NB4 (cell line): ENCODE results near the gene BRSK2.

Source experiments
- POLR2A ChIP-seq: IDR thresholded peaks from 2 replicates; pipeline ENCODE4 v1.6.1; 2011; ENCODE audit warnings: mild to moderate bottlenecking; ENCODE audit not compliant: insufficient read length; ENCODE audit errors: extremely low read depth
- TF ChIP-seq, protein P1 (sequence below): IDR thresholded peaks from one replicate; pipeline ENCODE4 v1.5.1; 2012; ENCODE audit warnings: low read depth, low read length
- TF ChIP-seq, protein P2 (sequence below): IDR thresholded peaks from 2 replicates; pipeline ENCODE4 v1.6.1; 2011; ENCODE audit warnings: low read depth, low read length

DNA sequence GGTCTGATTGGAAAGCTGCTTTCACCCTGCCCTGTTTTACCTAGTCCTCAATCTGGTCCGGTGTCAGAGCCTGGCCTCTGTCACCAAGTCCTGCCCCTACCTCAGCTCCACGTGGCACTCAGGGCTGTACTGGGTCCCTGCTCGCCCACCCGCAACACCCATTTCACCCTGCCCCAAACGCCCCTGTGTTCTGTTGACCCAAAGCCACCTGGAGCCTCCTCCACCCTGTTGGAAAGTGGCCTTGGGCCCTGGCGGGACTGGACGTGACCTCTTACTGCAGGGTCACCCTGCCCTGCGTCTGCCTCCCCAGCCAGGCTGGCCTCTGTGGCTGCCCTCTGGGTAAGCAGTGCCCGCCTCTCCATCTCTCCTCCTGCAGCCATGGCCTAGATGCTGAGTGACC, 21.5 kb upstream of the BRSK2 start:
- TF ChIP-seq, protein P1, sequence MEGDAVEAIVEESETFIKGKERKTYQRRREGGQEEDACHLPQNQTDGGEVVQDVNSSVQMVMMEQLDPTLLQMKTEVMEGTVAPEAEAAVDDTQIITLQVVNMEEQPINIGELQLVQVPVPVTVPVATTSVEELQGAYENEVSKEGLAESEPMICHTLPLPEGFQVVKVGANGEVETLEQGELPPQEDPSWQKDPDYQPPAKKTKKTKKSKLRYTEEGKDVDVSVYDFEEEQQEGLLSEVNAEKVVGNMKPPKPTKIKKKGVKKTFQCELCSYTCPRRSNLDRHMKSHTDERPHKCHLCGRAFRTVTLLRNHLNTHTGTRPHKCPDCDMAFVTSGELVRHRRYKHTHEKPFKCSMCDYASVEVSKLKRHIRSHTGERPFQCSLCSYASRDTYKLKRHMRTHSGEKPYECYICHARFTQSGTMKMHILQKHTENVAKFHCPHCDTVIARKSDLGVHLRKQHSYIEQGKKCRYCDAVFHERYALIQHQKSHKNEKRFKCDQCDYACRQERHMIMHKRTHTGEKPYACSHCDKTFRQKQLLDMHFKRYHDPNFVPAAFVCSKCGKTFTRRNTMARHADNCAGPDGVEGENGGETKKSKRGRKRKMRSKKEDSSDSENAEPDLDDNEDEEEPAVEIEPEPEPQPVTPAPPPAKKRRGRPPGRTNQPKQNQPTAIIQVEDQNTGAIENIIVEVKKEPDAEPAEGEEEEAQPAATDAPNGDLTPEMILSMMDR = no peak
- TF ChIP-seq, protein P2, sequence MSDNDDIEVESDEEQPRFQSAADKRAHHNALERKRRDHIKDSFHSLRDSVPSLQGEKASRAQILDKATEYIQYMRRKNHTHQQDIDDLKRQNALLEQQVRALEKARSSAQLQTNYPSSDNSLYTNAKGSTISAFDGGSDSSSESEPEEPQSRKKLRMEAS = no peak
- TF ChIP-seq POLR2A = no peak
